Measurements from ENCODE around the gene CCDC136. TPM values are rescaled to one million over a fixed set of nuclear protein-coding genes. Genes with fewer than 3 reads are reported as not detected.

CCDC136 gene
- polyA plus RNA-seq, 1 donor = 22.9 TPM

GRCh38 chr7:128777156-128778123 lies 14.3 kb upstream of the CCDC136 start:
- no peak for DNase-seq (ENCODE audit: low read depth)

GRCh38 chr7:128778946-128779345 lies 12.8 kb upstream of the CCDC136 start:
- no peak for DNase-seq (ENCODE audit: low read depth)

- peak; percentile 81 for DNase-seq (ENCODE audit: low read depth)
Measured at GRCh38 chr7:128781126-128781525, 10.6 kb upstream of the CCDC136 start.

GRCh38 chr7:128781851-128782250 lies 9.9 kb upstream of the CCDC136 start:
- DNase-seq (ENCODE audit: low read depth) = no peak

DNA sequence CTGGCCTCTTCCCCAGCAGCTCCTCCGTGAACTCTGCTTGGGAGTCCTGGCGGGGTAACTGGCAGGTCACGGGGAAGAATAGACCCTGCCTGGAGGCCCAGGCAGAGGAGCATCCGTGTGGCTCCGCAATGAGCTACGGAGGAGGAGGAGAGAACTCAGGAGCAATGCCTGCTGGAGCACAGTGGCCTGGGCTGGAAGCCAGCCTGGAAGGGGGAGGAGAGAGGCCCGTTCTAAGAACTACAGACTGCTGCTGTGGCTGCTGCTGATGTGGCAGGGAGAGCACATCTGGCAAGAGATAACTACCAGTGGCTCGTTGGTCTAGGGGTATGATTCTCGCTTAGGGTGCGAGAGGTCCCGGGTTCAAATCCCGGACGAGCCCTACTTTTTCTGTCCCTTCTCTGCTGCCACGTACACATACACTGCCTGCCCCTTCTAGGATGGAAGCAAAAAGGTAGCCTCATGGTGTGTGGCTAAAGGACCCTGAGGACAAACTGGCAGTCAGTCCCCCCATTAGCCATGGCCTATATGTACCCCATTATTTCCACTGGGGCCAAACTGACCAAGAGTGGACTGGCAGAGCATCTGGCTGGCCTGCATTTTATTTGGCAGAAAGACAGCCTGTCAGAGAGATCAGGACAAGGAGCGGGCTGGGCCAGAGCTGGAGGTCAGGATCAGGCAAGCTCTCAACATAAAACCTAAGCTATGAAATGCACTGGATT lies 8.5 kb upstream of the CCDC136 start:
- peak; percentile 73 for DNase-seq (ENCODE audit: low read depth)

- DNase-seq (ENCODE audit: low read depth) = no peak
Measured at GRCh38 chr7:128785738-128786137, 6.0 kb upstream of the CCDC136 start.

DNA sequence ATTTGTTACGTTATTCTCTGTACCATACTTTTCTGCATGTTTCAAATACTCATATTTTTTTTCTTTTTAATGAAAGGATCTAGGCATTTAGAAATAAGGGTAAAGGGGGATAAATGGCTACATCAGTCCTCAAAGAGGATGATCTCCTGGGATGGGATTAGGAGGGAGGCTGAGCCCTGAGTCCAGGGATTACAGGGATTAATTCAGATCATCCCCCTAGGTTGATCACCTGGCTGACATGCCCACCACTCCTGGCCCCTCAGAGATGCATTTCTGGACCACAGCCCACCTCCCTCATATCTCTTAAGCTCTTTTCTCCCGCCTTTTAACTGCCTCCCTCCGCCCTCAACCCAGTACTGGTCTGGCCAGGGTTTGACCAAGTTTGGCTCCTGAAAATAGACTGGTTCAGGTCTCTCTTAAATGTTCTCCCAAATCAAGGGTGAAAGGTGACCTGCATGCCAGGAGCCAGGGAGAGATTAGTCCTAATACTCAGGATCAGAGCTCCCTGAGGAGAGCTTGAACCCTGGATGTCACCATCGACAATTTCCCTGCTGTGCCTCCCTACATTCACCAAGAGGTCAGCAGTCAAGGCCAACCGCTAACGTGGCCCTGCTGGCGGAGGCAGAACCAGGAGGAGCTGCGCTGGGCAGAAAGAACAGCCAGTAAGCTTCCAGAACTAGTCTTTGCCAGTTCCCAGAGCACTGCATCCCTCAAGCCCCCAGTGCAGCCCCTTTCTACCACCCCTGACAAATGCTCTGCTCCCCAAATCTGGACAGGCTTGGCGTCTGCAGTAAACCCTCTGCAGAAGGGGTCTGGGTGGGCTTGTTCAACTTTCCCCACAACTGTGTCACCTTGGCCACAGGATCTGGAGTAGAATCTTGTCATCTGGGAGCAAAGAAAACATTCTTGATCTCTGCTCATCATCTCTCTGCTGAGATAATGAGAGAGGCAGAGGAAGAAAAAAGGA lies 3.0 kb upstream of the CCDC136 start:
- no peak for DNase-seq (ENCODE audit: low read depth)

DNA sequence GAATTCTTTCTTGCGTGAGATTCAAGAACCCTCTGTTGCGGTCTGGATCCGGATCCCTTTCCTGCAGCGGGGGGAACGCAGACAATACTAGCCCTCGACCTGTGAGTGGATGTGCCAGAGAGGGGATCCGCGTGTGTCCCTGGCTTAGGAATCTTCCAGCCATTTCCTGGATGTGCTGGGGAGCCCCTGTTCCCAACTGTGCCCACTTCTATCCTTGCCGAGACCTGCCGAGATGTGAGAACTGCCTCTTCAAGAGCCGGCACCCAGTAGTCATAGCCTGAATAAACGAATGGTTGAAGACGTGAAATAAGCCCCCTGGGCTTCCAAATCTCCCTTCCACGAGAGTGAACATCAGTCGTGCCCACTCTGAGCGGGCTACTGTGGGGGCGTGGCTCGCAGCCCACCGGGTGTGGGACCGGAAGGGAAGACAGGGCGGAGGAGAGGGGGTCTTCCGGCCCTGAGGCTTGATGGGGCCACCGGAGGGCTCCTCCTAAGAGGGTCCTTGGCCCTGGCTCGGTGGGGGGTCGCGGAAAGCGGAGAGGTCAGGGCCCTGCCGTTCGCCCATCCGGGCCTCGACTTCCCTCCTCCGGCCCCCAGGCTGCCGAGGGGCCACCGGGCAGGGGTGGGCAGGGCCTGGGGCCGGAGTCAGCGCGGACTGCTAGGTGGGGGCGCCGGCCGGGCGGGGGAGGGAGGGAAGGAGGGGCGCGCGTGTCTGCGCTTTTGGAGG lies 1.3 kb upstream of the CCDC136 start:
- no peak for DNase-seq (ENCODE audit: low read depth)

DNA sequence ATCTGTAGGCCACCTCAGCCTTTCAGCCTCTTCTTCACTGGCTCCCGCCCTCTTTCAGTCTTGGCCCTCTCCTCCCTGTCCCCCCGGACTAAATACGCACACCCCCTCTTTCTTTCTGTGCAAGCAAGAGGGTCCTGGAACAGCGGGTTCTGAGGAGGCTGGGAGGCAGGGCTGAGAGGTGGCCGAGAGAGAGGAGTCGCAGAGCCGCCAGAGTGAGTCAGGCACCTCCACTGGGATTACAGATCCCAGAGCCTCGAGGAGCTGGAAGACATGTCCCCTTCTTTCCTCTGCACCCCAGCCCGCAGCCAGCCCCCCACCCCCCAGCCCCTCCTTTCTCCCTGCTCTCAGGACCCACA lies 182 bp downstream of the CCDC136 start:
- DNase-seq (ENCODE audit: low read depth) = no peak

GRCh38 chr7:128792471-128793180 lies 858 bp downstream of the CCDC136 start:
- no peak for DNase-seq (ENCODE audit: low read depth)

DNA sequence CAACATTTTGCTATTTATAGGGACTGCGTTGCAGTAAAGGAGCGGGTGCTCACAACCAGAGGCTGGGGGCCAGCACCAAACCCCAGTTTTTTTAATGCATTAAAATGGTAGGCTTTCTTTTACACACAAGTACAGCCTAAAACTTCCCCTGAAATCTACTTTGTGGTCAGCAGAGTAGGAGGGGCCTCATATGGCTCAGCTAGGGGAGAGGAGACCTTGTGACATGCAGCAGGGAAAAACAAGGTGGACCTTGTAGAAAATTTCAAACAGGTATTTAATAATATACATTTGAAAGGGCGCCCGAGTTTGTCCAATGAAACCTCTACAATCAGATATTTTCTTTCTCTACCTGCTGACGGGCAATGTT lies 1.4 kb downstream of the CCDC136 start:
- DNase-seq (ENCODE audit: low read depth) = no peak

DNA sequence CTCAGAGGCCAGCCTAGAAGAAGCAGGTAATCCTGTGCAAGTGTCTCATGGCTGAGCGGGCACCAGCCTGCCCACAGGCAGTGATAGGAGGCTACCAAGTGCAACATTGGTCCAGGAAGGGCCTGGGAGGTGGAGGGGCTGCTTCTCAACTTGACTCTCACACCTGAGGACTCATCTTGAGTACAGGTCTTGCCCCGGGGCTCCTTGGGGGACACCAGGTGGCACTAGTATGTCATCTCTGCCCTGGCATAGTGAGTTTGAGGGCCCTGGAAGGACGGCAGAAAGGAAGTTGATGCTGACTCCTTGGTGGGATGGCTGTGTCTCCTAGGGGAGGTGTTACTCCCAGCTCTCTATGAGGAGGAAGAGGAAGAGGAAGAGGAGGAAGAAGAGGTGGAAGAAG lies 2.3 kb downstream of the CCDC136 start:
- no peak for DNase-seq (ENCODE audit: low read depth)

- no peak for DNase-seq (ENCODE audit: low read depth)
Measured at GRCh38 chr7:128794436-128794835, 2.7 kb downstream of the CCDC136 start.

GRCh38 chr7:128795129-128795528 lies 3.4 kb downstream of the CCDC136 start:
- no peak for DNase-seq (ENCODE audit: low read depth)

GRCh38 chr7:128796327-128796726 lies 4.6 kb downstream of the CCDC136 start:
- peak; percentile 36 for DNase-seq (ENCODE audit: low read depth)

DNA sequence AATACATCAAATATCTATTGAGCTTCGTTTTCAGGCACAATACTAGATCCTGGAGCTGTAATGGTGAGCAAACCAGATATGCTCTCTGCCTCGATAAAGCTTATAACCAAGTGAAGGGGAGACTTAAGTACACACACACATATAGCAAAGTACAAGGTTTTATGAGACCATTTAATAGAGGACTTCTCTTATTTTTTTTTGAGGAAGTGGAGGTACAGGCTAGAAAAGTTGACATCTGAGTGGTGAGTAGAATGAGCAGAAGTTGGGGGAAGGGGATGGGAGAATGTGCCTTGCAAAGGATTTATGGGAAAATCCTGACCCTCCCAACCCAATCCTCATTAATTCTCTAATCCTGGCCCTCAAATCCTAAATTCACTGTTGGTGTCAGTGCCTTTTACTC lies 7.7 kb downstream of the CCDC136 start:
- no peak for DNase-seq (ENCODE audit: low read depth)

GRCh38 chr7:128800567-128800966 lies 8.8 kb downstream of the CCDC136 start:
- DNase-seq (ENCODE audit: low read depth) = no peak

GRCh38 chr7:128801003-128801402 lies 9.2 kb downstream of the CCDC136 start:
- DNase-seq (ENCODE audit: low read depth) = no peak

- DNase-seq (ENCODE audit: low read depth) = no peak
Measured at GRCh38 chr7:128801667-128802418, 10.1 kb downstream of the CCDC136 start.

DNA sequence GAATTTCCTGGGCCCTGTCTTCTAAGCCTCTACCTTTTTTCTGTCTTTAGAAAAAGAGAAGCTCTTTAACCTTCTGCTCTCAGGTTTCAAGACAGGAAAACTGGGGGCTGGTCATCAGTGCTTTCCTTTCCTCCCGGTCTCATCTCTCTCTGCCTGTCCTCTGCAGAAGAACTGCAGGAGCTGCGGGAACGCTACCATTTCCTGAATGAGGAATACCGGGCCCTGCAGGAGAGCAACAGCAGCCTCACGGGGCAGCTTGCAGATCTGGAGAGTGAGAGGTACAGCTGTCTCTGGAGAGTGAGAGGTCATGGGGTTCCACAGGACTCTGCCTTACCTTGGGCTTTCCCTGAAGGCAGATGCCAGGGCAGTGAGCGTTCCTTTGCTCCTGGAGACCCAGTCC lies 12.7 kb downstream of the CCDC136 start:
- no peak for DNase-seq (ENCODE audit: low read depth)
